ENCODE results near the gene CCDC154. TPM values are rescaled to one million over a fixed set of nuclear protein-coding genes. Genes with fewer than 3 reads are reported as not detected.
"Not testable (repeated sequence)": the region's sequence is repeated elsewhere in the genome, so short reads cannot be mapped to it uniquely, and the experiment has no call there.

Gene CCDC154
- total RNA-seq, 4 donors from 2014 or later, result 0.17 to 0.58 (median 0.42) TPM; not detected in 1

DNA sequence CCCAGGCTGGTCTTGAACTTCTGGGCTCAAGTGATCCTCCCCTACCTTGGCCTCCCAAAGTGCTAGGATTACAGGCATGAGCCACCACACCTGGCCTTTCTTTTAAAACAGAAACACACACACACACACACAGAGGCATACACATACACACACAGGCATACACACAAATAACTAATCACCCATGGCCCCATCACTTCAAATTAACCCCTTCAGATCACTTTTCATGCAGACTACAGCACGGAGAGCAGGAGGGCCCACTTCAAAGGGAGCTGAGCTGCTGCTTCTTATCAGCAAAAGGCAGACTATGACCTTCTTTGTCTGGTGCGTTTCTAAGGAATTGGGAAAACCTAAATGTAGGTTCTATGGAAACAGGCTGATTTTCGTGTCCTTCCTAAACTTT lies 28.6 kb upstream of the CCDC154 start:
- intact Hi-C loops (cut with DNase I), result no loop called here
- no peaks in the 10 kb centered on the region for H3K9me3 ChIP-seq

DNA sequence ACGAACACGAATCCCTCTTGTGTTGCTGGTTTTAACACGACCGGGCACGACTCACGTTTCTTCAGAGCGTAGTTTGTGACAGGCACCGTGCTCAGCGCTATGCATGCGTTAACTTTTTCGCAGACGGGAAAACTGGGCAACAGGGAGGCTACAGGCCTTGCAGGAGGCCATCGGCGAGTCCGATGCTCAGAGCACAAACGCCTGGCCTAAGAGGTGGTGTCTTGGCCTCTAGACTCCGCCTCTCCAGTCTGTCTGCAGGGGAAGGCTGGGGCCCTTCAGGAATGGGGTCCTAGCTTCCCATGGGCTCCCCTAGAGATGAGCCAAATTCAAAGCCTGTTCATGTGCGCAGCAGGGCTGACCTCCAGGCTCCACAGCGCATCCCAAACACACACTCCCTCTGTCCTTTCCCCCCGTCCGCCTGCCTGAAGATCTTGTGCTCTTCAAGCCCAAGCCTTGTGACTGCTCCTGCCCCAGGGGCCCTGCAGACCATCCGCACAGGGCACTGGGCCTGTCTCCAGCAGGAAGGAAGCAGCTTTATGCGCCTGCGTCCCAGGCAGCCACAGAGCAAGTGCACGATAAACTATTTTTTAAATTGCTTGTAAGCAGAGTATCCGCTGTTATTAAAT lies 27.3 kb upstream of the CCDC154 start:
- Histone ChIP-seq H3K9me3 (no peaks in the 10 kb centered on the region), H3K36me3 (no peaks in the 10 kb centered on the region), H3K4me1 (peaks cover 33 to 66% (median 48%) of the 10 kb centered on the region in 4 donors), H3K27me3 (no peaks in the 10 kb centered on the region), H3K4me3 (no peak overlapping the region), H3K27ac (replicated peaks in 1 of 4) (no peak overlapping the region)
- 80% methylated on average over 24 of the region's 26 CpGs for WGBS
- no peak for TF ChIP-seq EP300 (IDR thresholded peaks at IDR 0.05)
- no peak for TF ChIP-seq POLR2A (IDR thresholded peaks at IDR 0.05; ENCODE audit: low read depth)
- TF ChIP-seq, protein P1, sequence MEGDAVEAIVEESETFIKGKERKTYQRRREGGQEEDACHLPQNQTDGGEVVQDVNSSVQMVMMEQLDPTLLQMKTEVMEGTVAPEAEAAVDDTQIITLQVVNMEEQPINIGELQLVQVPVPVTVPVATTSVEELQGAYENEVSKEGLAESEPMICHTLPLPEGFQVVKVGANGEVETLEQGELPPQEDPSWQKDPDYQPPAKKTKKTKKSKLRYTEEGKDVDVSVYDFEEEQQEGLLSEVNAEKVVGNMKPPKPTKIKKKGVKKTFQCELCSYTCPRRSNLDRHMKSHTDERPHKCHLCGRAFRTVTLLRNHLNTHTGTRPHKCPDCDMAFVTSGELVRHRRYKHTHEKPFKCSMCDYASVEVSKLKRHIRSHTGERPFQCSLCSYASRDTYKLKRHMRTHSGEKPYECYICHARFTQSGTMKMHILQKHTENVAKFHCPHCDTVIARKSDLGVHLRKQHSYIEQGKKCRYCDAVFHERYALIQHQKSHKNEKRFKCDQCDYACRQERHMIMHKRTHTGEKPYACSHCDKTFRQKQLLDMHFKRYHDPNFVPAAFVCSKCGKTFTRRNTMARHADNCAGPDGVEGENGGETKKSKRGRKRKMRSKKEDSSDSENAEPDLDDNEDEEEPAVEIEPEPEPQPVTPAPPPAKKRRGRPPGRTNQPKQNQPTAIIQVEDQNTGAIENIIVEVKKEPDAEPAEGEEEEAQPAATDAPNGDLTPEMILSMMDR (IDR thresholded peaks at IDR 0.05), result no peak
- TF ChIP-seq POLR2AphosphoS5 (IDR thresholded peaks at IDR 0.05), result no peak
- no peak for DNase-seq (ENCODE audit: extremely low spot score)
- intact Hi-C loops (cut with DNase I), result no loop called here

More for the DNA sequence above, 28.6 kb upstream of the CCDC154 start:
- WGBS, result 81% methylated on average over 3 of the region's 3 CpGs
- no peak for DNase-seq (ENCODE audit: extremely low spot score)
- peaks cover 33 to 58% (median 48%) of the 10 kb centered on the region in 4 donors for H3K4me1 ChIP-seq
- no peak overlapping the region for H3K4me3 ChIP-seq
- no peak for TF ChIP-seq POLR2AphosphoS5 (IDR thresholded peaks at IDR 0.05)
- TF ChIP-seq, protein P1 (IDR thresholded peaks at IDR 0.05), result no peak
- no peak for TF ChIP-seq POLR2A (IDR thresholded peaks at IDR 0.05; ENCODE audit: low read depth)
- H3K27ac ChIP-seq (replicated peaks in 1 of 4), result no peak overlapping the region
- H3K36me3 ChIP-seq, result no peaks in the 10 kb centered on the region
- H3K27me3 ChIP-seq, result no peaks in the 10 kb centered on the region

DNA sequence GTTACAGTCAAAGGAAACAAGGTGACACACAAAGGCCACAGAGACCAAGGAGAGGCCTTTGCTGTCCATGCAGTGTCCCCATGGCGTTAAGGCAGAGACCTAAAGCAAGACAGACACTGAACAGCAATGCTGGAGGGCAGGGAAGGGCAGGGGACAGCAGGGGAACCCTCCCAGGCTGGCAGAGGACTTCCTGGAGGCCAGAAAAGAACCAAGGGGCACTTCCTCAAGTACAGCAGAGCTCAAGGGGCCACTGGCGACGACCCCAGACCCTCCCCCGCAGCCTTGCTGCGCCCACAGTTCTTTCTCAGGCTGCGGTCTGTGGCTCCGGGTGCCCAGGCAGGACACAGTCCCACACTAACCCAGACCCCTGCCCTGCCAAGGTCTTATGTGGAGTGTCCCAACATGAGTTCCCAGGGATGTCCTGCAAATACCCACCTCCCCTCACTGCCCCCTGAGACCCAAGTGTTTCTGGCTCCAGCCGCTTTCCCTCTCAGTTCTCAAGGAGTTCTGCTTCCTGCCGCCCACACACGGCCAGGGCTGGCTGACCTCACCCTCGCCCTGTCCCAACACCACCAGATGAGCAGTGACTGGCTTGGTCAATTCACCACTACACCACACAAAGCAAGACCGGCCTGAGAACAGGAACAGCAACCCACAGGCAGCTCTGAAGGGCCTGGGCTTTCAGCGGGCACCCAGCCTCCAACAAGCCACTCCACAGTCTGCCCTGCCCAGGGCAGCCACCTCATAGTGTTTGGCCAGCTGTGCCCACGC lies 26.3 kb upstream of the CCDC154 start:
- H3K4me1 ChIP-seq, result peaks cover 29 to 62% (median 43%) of the 10 kb centered on the region in 4 donors
- H3K4me3 ChIP-seq, result no peak overlapping the region
- no peak overlapping the region for H3K27ac ChIP-seq (replicated peaks in 1 of 4)

DNA sequence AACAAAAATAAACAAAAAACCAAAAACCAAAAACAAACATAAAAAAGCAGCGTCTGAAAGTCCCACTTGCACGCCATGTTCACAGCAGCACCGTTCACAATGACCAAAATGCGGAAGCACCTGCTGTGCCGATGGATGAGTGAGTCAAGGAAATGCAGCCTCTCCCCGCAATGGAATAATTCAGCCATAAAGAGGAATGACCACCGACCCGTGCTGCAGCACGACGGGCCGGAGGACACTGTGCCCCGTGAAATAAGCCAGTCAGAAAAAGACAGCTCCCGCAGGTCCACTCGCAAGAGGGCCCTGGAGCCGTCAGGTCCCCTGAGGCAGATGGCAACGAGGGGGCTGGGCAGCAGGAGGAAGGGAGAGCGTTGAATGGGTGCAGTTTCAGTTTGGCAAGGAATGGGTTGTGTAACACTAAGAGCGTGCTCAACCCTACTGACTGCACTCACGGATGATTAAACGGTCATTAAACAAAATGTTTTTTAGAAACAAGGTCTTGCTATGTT lies 25.4 kb upstream of the CCDC154 start:
- no peak for TF ChIP-seq POLR2A (IDR thresholded peaks at IDR 0.05; ENCODE audit: low read depth)
- no peak overlapping the region for H3K27ac ChIP-seq (replicated peaks in 1 of 4)
- no peaks in the 10 kb centered on the region for H3K27me3 ChIP-seq
- H3K36me3 ChIP-seq, result peaks cover 0 to 11% (median 3%) of the 10 kb centered on the region in 4 donors
- peaks cover 25 to 56% (median 39%) of the 10 kb centered on the region in 4 donors for H3K4me1 ChIP-seq
- H3K9me3 ChIP-seq, result no peaks in the 10 kb centered on the region
- WGBS, result 60% methylated on average over 20 of the region's 20 CpGs
- DNase-seq (ENCODE audit: extremely low spot score), result no peak
- intact Hi-C loops (cut with DNase I), result no loop called here
- H3K4me3 ChIP-seq, result no peak overlapping the region

More for the DNA sequence above, 26.3 kb upstream of the CCDC154 start:
- intact Hi-C loops (cut with DNase I), result no loop called here
- DNase-seq (ENCODE audit: extremely low spot score), result no peak
- Histone ChIP-seq H3K9me3 (no peaks in the 10 kb centered on the region), H3K27me3 (no peaks in the 10 kb centered on the region), H3K36me3 (peaks cover 0 to 4% (median 0%) of the 10 kb centered on the region in 4 donors)
- TF ChIP-seq EP300 (IDR thresholded peaks at IDR 0.05) (no peak), POLR2A (IDR thresholded peaks at IDR 0.05; ENCODE audit: low read depth) (no peak), POLR2AphosphoS5 (IDR thresholded peaks at IDR 0.05) (no peak)
- TF ChIP-seq, protein P1 (IDR thresholded peaks at IDR 0.05), result no peak
- 77% methylated on average over 11 of the region's 14 CpGs for WGBS

DNA sequence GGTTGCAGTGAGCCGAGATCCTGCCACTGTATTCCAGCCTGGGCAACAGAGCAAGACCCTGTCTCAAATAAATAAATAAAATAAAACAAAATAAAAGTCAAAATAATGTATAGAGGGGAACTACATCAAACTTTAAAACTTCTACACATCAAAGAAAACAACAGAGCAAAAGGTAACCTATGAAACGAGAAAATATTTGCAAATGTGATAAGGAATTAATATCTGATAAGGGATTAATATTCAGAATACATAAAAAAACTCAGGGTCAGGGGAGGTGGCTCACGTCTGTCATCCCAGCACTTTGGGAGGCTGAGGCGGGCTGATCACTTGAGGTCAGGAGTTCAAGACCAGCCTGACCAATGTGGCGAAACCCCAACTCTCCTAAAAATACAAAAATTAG lies 24.8 kb upstream of the CCDC154 start:
- H3K36me3 ChIP-seq, result peaks cover 0 to 17% (median 9%) of the 10 kb centered on the region in 4 donors
- H3K27ac ChIP-seq (replicated peaks in 1 of 4); intact Hi-C loops (cut with DNase I); H3K4me3 ChIP-seq; H3K9me3 ChIP-seq; H3K27me3 ChIP-seq; DNase-seq (ENCODE audit: extremely low spot score): not testable (repeated sequence)
- peaks cover 22 to 52% (median 37%) of the 10 kb centered on the region in 4 donors for H3K4me1 ChIP-seq
- WGBS, result 73% methylated on average over 5 of the region's 5 CpGs

All from esophagus muscularis mucosa (tissue), 4 donors.